Kidney capillary endothelial cell (primary cell): ENCODE data around the gene GPR61.

Experiments
- DNase-seq: peaks from one replicate; pipeline ENCODE4 v3.0.0-alpha.2; 2018; ENCODE audit warnings: low spot score

Gene GPR61

GRCh38 chr1:109508873-109509175 lies 30.8 kb upstream of the GPR61 start:
- DNase-seq, result no peak

- no peak for DNase-seq
These were observed 30.2 kb upstream of the GPR61 start, which contains the start of gene AMIGO1 for GRCh38 chr1:109509176-109510134. AMIGO1 (minus strand) TSS chr1:109509727; CDS start chr1:109508912, 815 bp downstream.

GRCh38 chr1:109513110-109513710 lies 26.5 kb upstream of the GPR61 start:
- no peak for DNase-seq

GRCh38 chr1:109514846-109515245 lies 24.8 kb upstream of the GPR61 start:
- no peak for DNase-seq

- no peak for DNase-seq
These were observed 22.8 kb upstream of the GPR61 start for GRCh38 chr1:109516872-109517271.

GRCh38 chr1:109517337-109517736 lies 22.3 kb upstream of the GPR61 start:
- no peak for DNase-seq

- no peak for DNase-seq
These were observed 18.4 kb upstream of the GPR61 start for GRCh38 chr1:109521002-109521951.

GRCh38 chr1:109522026-109522425 lies 17.6 kb upstream of the GPR61 start:
- no peak for DNase-seq

- no peak for DNase-seq
These were observed 16.0 kb upstream of the GPR61 start for GRCh38 chr1:109523706-109524105.

GRCh38 chr1:109527098-109527811 lies 12.4 kb upstream of the GPR61 start:
- no peak for DNase-seq

- DNase-seq, result no peak
These were observed 11.6 kb upstream of the GPR61 start for GRCh38 chr1:109527846-109528695.

GRCh38 chr1:109528712-109529111 lies 11.0 kb upstream of the GPR61 start:
- DNase-seq, result no peak

- no peak for DNase-seq
These were observed 9.7 kb upstream of the GPR61 start for GRCh38 chr1:109529881-109530456.

GRCh38 chr1:109530457-109531087 lies 9.1 kb upstream of the GPR61 start:
- DNase-seq, result no peak

GRCh38 chr1:109531380-109531779 lies 8.3 kb upstream of the GPR61 start:
- DNase-seq, result no peak

GRCh38 chr1:109531826-109532364 lies 7.8 kb upstream of the GPR61 start:
- DNase-seq, result no peak

- DNase-seq, result peak; percentile 63
These were observed 7.1 kb upstream of the GPR61 start for GRCh38 chr1:109532365-109533136.

- DNase-seq, result no peak
These were observed 5.3 kb upstream of the GPR61 start for GRCh38 chr1:109534307-109534858.
